IMR-90 (cell line): ENCODE results near the gene FGF6. TPM values are rescaled to one million over a fixed set of nuclear protein-coding genes. Genes with fewer than 3 reads are reported as not detected.

ENCODE experiments used
- ATAC-seq: fragments of 200-7000 bp; cut with Tn5 transposase; 2 replicates; pipeline ENCODE4 v1.9.1; 2020; ENCODE audit warnings: low read depth, mild to moderate bottlenecking, moderate library complexity
- BruUV-seq: library from RNA; stranded (reverse); fragments of 400-500 nt; replicated peaks from 2 replicates; lab custom pipeline; 2021; lab: Mats Ljungman, UMichigan
- CTCF ChIA-PET: fragments of 300-600 bp; formaldehyde crosslinking; extraction: SDS; loops from one replicate; lab custom pipeline; 2021; ENCODE audit warnings: antibody characterized with exemption; lab: Yijun Ruan, JAX
- POLR2A ChIA-PET: fragments of 300-600 bp; sonication (Branson Sonifier 250); formaldehyde crosslinking; loops from one replicate; lab custom pipeline; 2022; ENCODE audit warnings: antibody characterized with exemption; ENCODE audit not compliant: unreplicated experiment; lab: Charles Lee
- DNase-seq: peaks from one replicate; pipeline ENCODE4 v3.0.0; 2013
- H2AFZ ChIP-seq: replicated peaks from 2 replicates; pipeline ENCODE3; 2013; ENCODE audit warnings: low read length, mild to moderate bottlenecking; ENCODE audit not compliant: poor library complexity
- H2AK5ac ChIP-seq: 2 replicates; pipeline ENCODE4 v1.6.1; 2013; ENCODE audit warnings: low read depth, low read length, inconsistent platforms
- H2AK9ac ChIP-seq: replicated peaks from 2 replicates; pipeline ENCODE3; 2013; ENCODE audit warnings: mild to moderate bottlenecking, low read depth, low read length, moderate library complexity; ENCODE audit not compliant: poor library complexity
- H2BK120ac ChIP-seq: 2 replicates; pipeline ENCODE4 v1.6.1; 2013; ENCODE audit warnings: low read depth, low read length, inconsistent platforms
- H2BK15ac ChIP-seq: 3 replicates; pipeline ENCODE4 v1.6.1; 2013; ENCODE audit warnings: low read depth, low read length, inconsistent platforms
- H2BK20ac ChIP-seq: 2 replicates; pipeline ENCODE4 v1.6.1; 2013; ENCODE audit warnings: low read depth, mild to moderate bottlenecking, inconsistent platforms, low read length, moderate library complexity
- H2BK5ac ChIP-seq: 2 replicates; pipeline ENCODE4 v1.6.1; 2013; ENCODE audit warnings: mild to moderate bottlenecking, low read depth, low read length, inconsistent platforms; ENCODE audit not compliant: poor library complexity, severe bottlenecking
- H3K14ac ChIP-seq: replicated peaks from 2 replicates; pipeline ENCODE4 v1.6.1; 2013; ENCODE audit warnings: low read depth, low read length, inconsistent platforms
- H3K18ac ChIP-seq: 2 replicates; pipeline ENCODE4 v1.6.1; 2013; ENCODE audit warnings: low read depth, low read length, control low read depth
- H3K23ac ChIP-seq: 2 replicates; pipeline ENCODE4 v1.6.1; 2013; ENCODE audit warnings: low read depth, low read length, inconsistent platforms
- H3K27ac ChIP-seq: 2 replicates; pipeline ENCODE4 v1.5.1; 2013; ENCODE audit warnings: mild to moderate bottlenecking, control low read depth, low read length; ENCODE audit not compliant: insufficient read depth
- H3K27me3 ChIP-seq: 2 replicates; pipeline ENCODE4 v1.6.1; 2013; ENCODE audit warnings: low read length; ENCODE audit not compliant: control insufficient read depth, insufficient read depth
- H3K36me3 ChIP-seq: 2 replicates; pipeline ENCODE4 v1.6.1; 2013; ENCODE audit warnings: low read length, mixed read lengths; ENCODE audit not compliant: control insufficient read depth, insufficient read depth
- H3K4ac ChIP-seq: 2 replicates; pipeline ENCODE4 v1.6.1; 2013; ENCODE audit warnings: low read depth, low read length, inconsistent platforms
- H3K4me1 ChIP-seq: 2 replicates; pipeline ENCODE4 v1.6.1; 2013; ENCODE audit warnings: low read length, mixed read lengths; ENCODE audit not compliant: control insufficient read depth, insufficient read depth
- H3K4me2 ChIP-seq: 2 replicates; pipeline ENCODE4 v1.6.1; 2013; ENCODE audit warnings: low read depth, mild to moderate bottlenecking, control low read depth, low read length, moderate library complexity
- H3K4me3 ChIP-seq: 2 replicates; pipeline ENCODE4 v1.5.1; 2013; ENCODE audit warnings: low read depth, mild to moderate bottlenecking, control low read depth, low read length, moderate library complexity; ENCODE audit not compliant: insufficient read depth
- H3K56ac ChIP-seq: 2 replicates; pipeline ENCODE4 v1.6.1; 2013; ENCODE audit warnings: low read length, inconsistent platforms; ENCODE audit not compliant: insufficient read depth; ENCODE audit errors: extremely low read depth
- H3K79me1 ChIP-seq, 2 experiments: 2 replicates each; pipeline ENCODE4 v1.6.1; 2013; ENCODE audit warnings: low read length in 2 of 2, inconsistent platforms in 1 of 2, low read depth in 1 of 2
- H3K9ac ChIP-seq: 2 replicates; pipeline ENCODE4 v1.6.1; 2013; ENCODE audit warnings: low read depth, low read length, control low read depth
- H3K9me1 ChIP-seq: 2 replicates; pipeline ENCODE4 v1.6.1; 2013; ENCODE audit warnings: low read length, inconsistent platforms; ENCODE audit not compliant: insufficient read depth
- H3K9me3 ChIP-seq: 2 replicates; pipeline ENCODE4 v1.6.1; 2013; ENCODE audit warnings: low read length; ENCODE audit not compliant: control insufficient read depth, insufficient read depth
- H4K20me1 ChIP-seq: 2 replicates; pipeline ENCODE4 v1.6.1; 2013; ENCODE audit warnings: low read length, inconsistent platforms; ENCODE audit not compliant: insufficient read depth
- H4K5ac ChIP-seq: 2 replicates; pipeline ENCODE4 v1.6.1; 2013; ENCODE audit warnings: mild to moderate bottlenecking, low read depth, low read length, control low read depth
- H4K8ac ChIP-seq, 2 experiments: 2 replicates each; pipeline ENCODE4 v1.6.1; 2013; ENCODE audit warnings: low read depth in 2 of 2, low read length in 2 of 2, control low read depth in 1 of 2, inconsistent platforms in 1 of 2
- H4K91ac ChIP-seq: 2 replicates; pipeline ENCODE4 v1.6.1; 2013; ENCODE audit warnings: low read depth, low read length, inconsistent platforms; ENCODE audit not compliant: insufficient read depth
- MAFK ChIP-seq: IDR thresholded peaks from 2 replicates; pipeline ENCODE4 v1.6.1; 2012; ENCODE audit warnings: low read depth, low read length, improper control_type of control experiment
- NFE2L2 ChIP-seq: fragments of 150-350 bp; IDR thresholded peaks from 2 replicates; pipeline ENCODE4 v1.6.1; 2016; ENCODE audit warnings: low read depth, mild to moderate bottlenecking, low read length
- SMC3 ChIP-seq: fragments of 150-350 bp; IDR thresholded peaks from 2 replicates; pipeline ENCODE4 v1.6.1; 2016; ENCODE audit warnings: low read depth, mild to moderate bottlenecking, antibody characterized with exemption, low read length, moderate library complexity
- WGBS, 2 experiments: methylation state at CpG; one replicate each; pipeline versions ENCODE4 v1.1.5 to v1.1.7; 2013; ENCODE audit warnings: missing lambda C conversion rate in 2 of 2; ENCODE audit not compliant: insufficient read length in 1 of 2; ENCODE audit errors: extremely low coverage in 2 of 2; 5-methylcytosine and 5-hydroxymethylcytosine counted together
- dilution Hi-C: fragments of 300-500 bp; cut with HindIII; formaldehyde crosslinking; loops from one replicate; pipeline ENCODE4 v1.14.3; 2018; ENCODE audit warnings: low sequenced_read_pairs; ENCODE audit not compliant: unreplicated experiment
- in situ Hi-C: fragments of 300-500 bp; cut with MboI; formaldehyde crosslinking; loops from 3 replicates; pipeline ENCODE4 v1.14.3; 2019; ENCODE audit warnings: low sequenced_read_pairs, inconsistent platforms, mixed read lengths
- intact Hi-C: fragments of 100-400 bp; cut with micrococcal nuclease; formaldehyde crosslinking; loops from 2 replicates; pipeline ENCODE4 v1.10.0; 2022
- polyA plus RNA-seq, 3 experiments: library from polyadenylated mRNA; depleted of rRNA; stranded (reverse); fragments of >200 nt; gene quantifications; 2 replicates each; pipeline ENCODE4 v1.2.3, GENCODE V29; 2012; ENCODE audit warnings: low replicate concordance in 1 of 3
- total RNA-seq: library from RNA; depleted of rRNA; stranded (reverse); fragments of >200 nt; gene quantifications from 2 replicates; pipeline ENCODE4 v1.2.3, GENCODE V29; 2012

FGF6 gene
- total and polyA plus RNA-seq, 2 of the 4 experiments (the other 2 are of a cell fraction): not detected

DNA sequence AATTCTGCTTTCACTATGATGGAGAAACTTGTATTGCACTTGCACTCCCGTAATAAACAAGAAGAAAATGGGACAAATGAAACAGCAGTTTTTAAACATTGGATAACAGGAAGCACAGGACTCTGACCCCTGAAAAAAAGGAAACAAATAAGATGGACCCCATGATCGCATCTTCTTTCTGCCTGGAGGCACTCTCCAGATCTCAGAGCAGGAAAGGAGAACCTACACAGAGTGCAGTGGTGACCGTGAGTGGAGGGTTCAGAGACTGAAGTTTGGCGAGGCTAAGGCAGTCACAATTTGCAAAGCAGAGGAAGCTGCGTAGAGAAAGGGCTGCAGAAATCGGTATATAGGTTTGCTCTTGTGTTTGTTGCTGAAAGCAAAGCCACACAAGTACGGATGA lies 6.1 kb upstream of the FGF6 start:
- CTCF ChIA-PET: no interaction called here
- H4K5ac ChIP-seq: no peak overlapping the region
- no peak overlapping the region for H3K9ac ChIP-seq
- DNase-seq (no peak), ATAC-seq (no peak)
- H4K91ac ChIP-seq: no peak overlapping the region
- POLR2A ChIA-PET: no interaction called here
- WGBS, 2 experiments: 44% methylated on average over 3 of the region's 7 CpGs; no CpG with 5 or more reads in 1 of the 2 experiments
- no peaks in the 10 kb centered on the region for H3K9me3 ChIP-seq
- H3K4me3 ChIP-seq: no peak overlapping the region
- no peaks in the 10 kb centered on the region for H3K4me1 ChIP-seq
- no peak overlapping the region for H2AK9ac ChIP-seq
- intact Hi-C loops (no loop called here), in situ Hi-C loops (no loop called here), dilution Hi-C loops (no loop called here)
- no peaks in the 10 kb centered on the region for H3K36me3 ChIP-seq
- H2AK5ac ChIP-seq: no peak overlapping the region
- H3K9me1 ChIP-seq: no peaks in the 10 kb centered on the region
- H3K56ac ChIP-seq: no peak overlapping the region
- no peak overlapping the region for H4K8ac ChIP-seq
- no peak overlapping the region for H3K14ac ChIP-seq
- no peak overlapping the region for H2AFZ ChIP-seq
- no peak overlapping the region for H3K23ac ChIP-seq
- H3K79me1 ChIP-seq: no peaks in the 10 kb centered on the region
- H3K4ac ChIP-seq: no peak overlapping the region
- no peak overlapping the region for H3K4me2 ChIP-seq
- BruUV-seq: no TSS peak
- H2BK20ac ChIP-seq: no peak overlapping the region
- no peak overlapping the region for H3K27ac ChIP-seq
- H2BK5ac ChIP-seq: no peak overlapping the region
- H2BK15ac ChIP-seq: no peak overlapping the region
- peaks cover 22% of the 10 kb centered on the region for H3K27me3 ChIP-seq
- TF ChIP-seq SMC3 (no peak), NFE2L2 (no peak), MAFK (no peak)
- no peak overlapping the region for H2BK120ac ChIP-seq
- H4K20me1 ChIP-seq: no peaks in the 10 kb centered on the region
- H3K18ac ChIP-seq: no peak overlapping the region
